IMR-90 (cell line): Measurements from ENCODE around the gene UCK2. TPM values are rescaled to one million over a fixed set of nuclear protein-coding genes. Genes with fewer than 3 reads are reported as not detected.

Source experiments
- ATAC-seq: fragments of 200-7000 bp; cut with Tn5 transposase; 2 replicates; pipeline ENCODE4 v1.9.1; 2020; ENCODE audit warnings: low read depth, mild to moderate bottlenecking, moderate library complexity
- BruUV-seq: library from RNA; stranded (reverse); fragments of 400-500 nt; replicated peaks from 2 replicates; lab custom pipeline; 2021; lab: Mats Ljungman, UMichigan
- CTCF ChIA-PET: fragments of 300-600 bp; formaldehyde crosslinking; extraction: SDS; loops from one replicate; lab custom pipeline; 2021; ENCODE audit warnings: antibody characterized with exemption; lab: Yijun Ruan, JAX
- POLR2A ChIA-PET: fragments of 300-600 bp; sonication (Branson Sonifier 250); formaldehyde crosslinking; loops from one replicate; lab custom pipeline; 2022; ENCODE audit warnings: antibody characterized with exemption; ENCODE audit not compliant: unreplicated experiment; lab: Charles Lee
- DNase-seq: peaks from one replicate; pipeline ENCODE4 v3.0.0; 2013
- H2AFZ ChIP-seq: replicated peaks from 2 replicates; pipeline ENCODE3; 2013; ENCODE audit warnings: low read length, mild to moderate bottlenecking; ENCODE audit not compliant: poor library complexity
- H2AK5ac ChIP-seq: 2 replicates; pipeline ENCODE4 v1.6.1; 2013; ENCODE audit warnings: low read depth, low read length, inconsistent platforms
- H2AK9ac ChIP-seq: replicated peaks from 2 replicates; pipeline ENCODE3; 2013; ENCODE audit warnings: mild to moderate bottlenecking, low read depth, low read length, moderate library complexity; ENCODE audit not compliant: poor library complexity
- H2BK120ac ChIP-seq: 2 replicates; pipeline ENCODE4 v1.6.1; 2013; ENCODE audit warnings: low read depth, low read length, inconsistent platforms
- H2BK15ac ChIP-seq: 3 replicates; pipeline ENCODE4 v1.6.1; 2013; ENCODE audit warnings: low read depth, low read length, inconsistent platforms
- H2BK20ac ChIP-seq: 2 replicates; pipeline ENCODE4 v1.6.1; 2013; ENCODE audit warnings: low read depth, mild to moderate bottlenecking, inconsistent platforms, low read length, moderate library complexity
- H2BK5ac ChIP-seq: 2 replicates; pipeline ENCODE4 v1.6.1; 2013; ENCODE audit warnings: mild to moderate bottlenecking, low read depth, low read length, inconsistent platforms; ENCODE audit not compliant: poor library complexity, severe bottlenecking
- H3K14ac ChIP-seq: replicated peaks from 2 replicates; pipeline ENCODE4 v1.6.1; 2013; ENCODE audit warnings: low read depth, low read length, inconsistent platforms
- H3K18ac ChIP-seq: 2 replicates; pipeline ENCODE4 v1.6.1; 2013; ENCODE audit warnings: low read depth, low read length, control low read depth
- H3K23ac ChIP-seq: 2 replicates; pipeline ENCODE4 v1.6.1; 2013; ENCODE audit warnings: low read depth, low read length, inconsistent platforms
- H3K27ac ChIP-seq: 2 replicates; pipeline ENCODE4 v1.5.1; 2013; ENCODE audit warnings: mild to moderate bottlenecking, control low read depth, low read length; ENCODE audit not compliant: insufficient read depth
- H3K27me3 ChIP-seq: 2 replicates; pipeline ENCODE4 v1.6.1; 2013; ENCODE audit warnings: low read length; ENCODE audit not compliant: control insufficient read depth, insufficient read depth
- H3K36me3 ChIP-seq: 2 replicates; pipeline ENCODE4 v1.6.1; 2013; ENCODE audit warnings: low read length, mixed read lengths; ENCODE audit not compliant: control insufficient read depth, insufficient read depth
- H3K4ac ChIP-seq: 2 replicates; pipeline ENCODE4 v1.6.1; 2013; ENCODE audit warnings: low read depth, low read length, inconsistent platforms
- H3K4me1 ChIP-seq: 2 replicates; pipeline ENCODE4 v1.6.1; 2013; ENCODE audit warnings: low read length, mixed read lengths; ENCODE audit not compliant: control insufficient read depth, insufficient read depth
- H3K4me2 ChIP-seq: 2 replicates; pipeline ENCODE4 v1.6.1; 2013; ENCODE audit warnings: low read depth, mild to moderate bottlenecking, control low read depth, low read length, moderate library complexity
- H3K4me3 ChIP-seq: 2 replicates; pipeline ENCODE4 v1.5.1; 2013; ENCODE audit warnings: low read depth, mild to moderate bottlenecking, control low read depth, low read length, moderate library complexity; ENCODE audit not compliant: insufficient read depth
- H3K56ac ChIP-seq: 2 replicates; pipeline ENCODE4 v1.6.1; 2013; ENCODE audit warnings: low read length, inconsistent platforms; ENCODE audit not compliant: insufficient read depth; ENCODE audit errors: extremely low read depth
- H3K79me1 ChIP-seq, 2 experiments: 2 replicates each; pipeline ENCODE4 v1.6.1; 2013; ENCODE audit warnings: low read length in 2 of 2, inconsistent platforms in 1 of 2, low read depth in 1 of 2
- H3K9ac ChIP-seq: 2 replicates; pipeline ENCODE4 v1.6.1; 2013; ENCODE audit warnings: low read depth, low read length, control low read depth
- H3K9me1 ChIP-seq: 2 replicates; pipeline ENCODE4 v1.6.1; 2013; ENCODE audit warnings: low read length, inconsistent platforms; ENCODE audit not compliant: insufficient read depth
- H3K9me3 ChIP-seq: 2 replicates; pipeline ENCODE4 v1.6.1; 2013; ENCODE audit warnings: low read length; ENCODE audit not compliant: control insufficient read depth, insufficient read depth
- H4K20me1 ChIP-seq: 2 replicates; pipeline ENCODE4 v1.6.1; 2013; ENCODE audit warnings: low read length, inconsistent platforms; ENCODE audit not compliant: insufficient read depth
- H4K5ac ChIP-seq: 2 replicates; pipeline ENCODE4 v1.6.1; 2013; ENCODE audit warnings: mild to moderate bottlenecking, low read depth, low read length, control low read depth
- H4K8ac ChIP-seq, 2 experiments: 2 replicates each; pipeline ENCODE4 v1.6.1; 2013; ENCODE audit warnings: low read depth in 2 of 2, low read length in 2 of 2, control low read depth in 1 of 2, inconsistent platforms in 1 of 2
- H4K91ac ChIP-seq: 2 replicates; pipeline ENCODE4 v1.6.1; 2013; ENCODE audit warnings: low read depth, low read length, inconsistent platforms; ENCODE audit not compliant: insufficient read depth
- BHLHE40 ChIP-seq: fragments of 150-350 bp; IDR thresholded peaks from 2 replicates; pipeline ENCODE4 v1.6.1; 2016; ENCODE audit warnings: mild to moderate bottlenecking, low read depth, low read length
- CEBPB ChIP-seq: IDR thresholded peaks from 2 replicates; pipeline ENCODE4 v1.6.1; 2012; ENCODE audit warnings: low read depth, low read length, improper control_type of control experiment
- MXI1 ChIP-seq: IDR thresholded peaks from 2 replicates; pipeline ENCODE4 v1.6.1; 2012; ENCODE audit warnings: low read depth, mild to moderate bottlenecking, low read length, moderate library complexity, borderline replicate concordance
- NFE2L2 ChIP-seq: fragments of 150-350 bp; IDR thresholded peaks from 2 replicates; pipeline ENCODE4 v1.6.1; 2016; ENCODE audit warnings: low read depth, mild to moderate bottlenecking, low read length
- POLR2A ChIP-seq: IDR thresholded peaks from 2 replicates; pipeline ENCODE4 v1.6.1; 2012; ENCODE audit warnings: mild to moderate bottlenecking, low read depth, low read length
- RCOR1 ChIP-seq: IDR thresholded peaks from 2 replicates; pipeline ENCODE4 v1.6.1; 2012; ENCODE audit warnings: mild to moderate bottlenecking, low read length, improper control_type of control experiment; ENCODE audit not compliant: insufficient replicate concordance
- RFX5 ChIP-seq: IDR thresholded peaks from 2 replicates; pipeline ENCODE4 v1.8.0; 2012; ENCODE audit warnings: low read depth, mild to moderate bottlenecking, low read length, moderate library complexity
- SMC3 ChIP-seq: fragments of 150-350 bp; IDR thresholded peaks from 2 replicates; pipeline ENCODE4 v1.6.1; 2016; ENCODE audit warnings: low read depth, mild to moderate bottlenecking, antibody characterized with exemption, low read length, moderate library complexity
- WGBS, 2 experiments: methylation state at CpG; one replicate each; pipeline versions ENCODE4 v1.1.5 to v1.1.7; 2013; ENCODE audit warnings: missing lambda C conversion rate in 2 of 2; ENCODE audit not compliant: insufficient read length in 1 of 2; ENCODE audit errors: extremely low coverage in 2 of 2; 5-methylcytosine and 5-hydroxymethylcytosine counted together
- dilution Hi-C: fragments of 300-500 bp; cut with HindIII; formaldehyde crosslinking; loops from one replicate; pipeline ENCODE4 v1.14.3; 2018; ENCODE audit warnings: low sequenced_read_pairs; ENCODE audit not compliant: unreplicated experiment
- in situ Hi-C: fragments of 300-500 bp; cut with MboI; formaldehyde crosslinking; loops from 3 replicates; pipeline ENCODE4 v1.14.3; 2019; ENCODE audit warnings: low sequenced_read_pairs, inconsistent platforms, mixed read lengths
- intact Hi-C: fragments of 100-400 bp; cut with micrococcal nuclease; formaldehyde crosslinking; loops from 2 replicates; pipeline ENCODE4 v1.10.0; 2022
- polyA plus RNA-seq, 3 experiments: library from polyadenylated mRNA; depleted of rRNA; stranded (reverse); fragments of >200 nt; gene quantifications; 2 replicates each; pipeline ENCODE4 v1.2.3, GENCODE V29; 2012; ENCODE audit warnings: low replicate concordance in 1 of 3
- total RNA-seq: library from RNA; depleted of rRNA; stranded (reverse); fragments of >200 nt; gene quantifications from 2 replicates; pipeline ENCODE4 v1.2.3, GENCODE V29; 2012
- TF ChIP-seq, protein P1 (sequence below): fragments of 150-350 bp; IDR thresholded peaks from 2 replicates; pipeline ENCODE4 v1.6.1; 2017; ENCODE audit warnings: mild to moderate bottlenecking, antibody characterized with exemption, low read length, low read depth
- TF ChIP-seq, protein P2 (sequence below): fragments of 150-350 bp; IDR thresholded peaks from 2 replicates; pipeline ENCODE4 v1.6.1; 2016; ENCODE audit warnings: low read depth, mild to moderate bottlenecking, low read length, moderate library complexity, borderline replicate concordance

UCK2 gene
- total and polyA plus RNA-seq, 2 of the 4 experiments (the other 2 are of a cell fraction): 83.0 to 87.8 TPM

DNA sequence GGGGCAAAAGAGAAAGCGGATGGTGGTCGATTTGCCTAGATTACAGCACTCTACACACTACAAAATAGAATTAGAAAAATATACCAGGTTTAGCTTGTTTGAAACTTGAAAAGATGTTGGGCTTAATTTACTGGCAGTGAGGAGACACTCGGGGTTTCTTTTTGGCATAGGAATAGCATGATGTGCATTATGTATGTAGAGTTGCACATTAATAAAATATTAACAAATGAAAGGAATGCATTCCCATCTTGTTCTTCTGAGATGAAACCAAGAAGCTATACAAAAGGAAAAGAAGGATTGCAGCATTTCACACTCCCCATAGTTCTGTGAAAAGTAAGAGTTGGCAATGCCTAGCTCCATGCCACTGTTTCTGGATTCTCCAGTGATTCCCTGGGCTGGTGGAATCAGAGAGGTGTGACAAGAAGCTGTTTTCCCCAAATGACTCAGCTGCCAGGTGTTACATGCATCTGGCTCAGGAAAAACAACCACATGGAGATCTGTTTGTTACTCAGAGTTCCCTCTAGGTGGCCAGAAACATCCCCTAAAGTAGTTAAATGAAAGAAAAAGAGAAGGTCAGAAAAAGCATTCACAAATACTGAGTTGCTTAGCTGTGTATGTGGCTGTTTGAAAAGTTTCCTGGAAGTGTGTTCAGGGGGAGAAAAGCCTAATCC lies 115.6 kb downstream of the UCK2 start:
- no peaks in the 10 kb centered on the region for H3K4me1 ChIP-seq
- TF ChIP-seq POLR2A (no peak), BHLHE40 (no peak), NFE2L2 (no peak), RCOR1 (no peak), MXI1 (no peak), SMC3 (no peak), RFX5 (no peak), CEBPB (no peak)
- TF ChIP-seq, protein P1, sequence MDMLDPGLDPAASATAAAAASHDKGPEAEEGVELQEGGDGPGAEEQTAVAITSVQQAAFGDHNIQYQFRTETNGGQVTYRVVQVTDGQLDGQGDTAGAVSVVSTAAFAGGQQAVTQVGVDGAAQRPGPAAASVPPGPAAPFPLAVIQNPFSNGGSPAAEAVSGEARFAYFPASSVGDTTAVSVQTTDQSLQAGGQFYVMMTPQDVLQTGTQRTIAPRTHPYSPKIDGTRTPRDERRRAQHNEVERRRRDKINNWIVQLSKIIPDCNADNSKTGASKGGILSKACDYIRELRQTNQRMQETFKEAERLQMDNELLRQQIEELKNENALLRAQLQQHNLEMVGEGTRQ: no peak
- TF ChIP-seq, protein P2, sequence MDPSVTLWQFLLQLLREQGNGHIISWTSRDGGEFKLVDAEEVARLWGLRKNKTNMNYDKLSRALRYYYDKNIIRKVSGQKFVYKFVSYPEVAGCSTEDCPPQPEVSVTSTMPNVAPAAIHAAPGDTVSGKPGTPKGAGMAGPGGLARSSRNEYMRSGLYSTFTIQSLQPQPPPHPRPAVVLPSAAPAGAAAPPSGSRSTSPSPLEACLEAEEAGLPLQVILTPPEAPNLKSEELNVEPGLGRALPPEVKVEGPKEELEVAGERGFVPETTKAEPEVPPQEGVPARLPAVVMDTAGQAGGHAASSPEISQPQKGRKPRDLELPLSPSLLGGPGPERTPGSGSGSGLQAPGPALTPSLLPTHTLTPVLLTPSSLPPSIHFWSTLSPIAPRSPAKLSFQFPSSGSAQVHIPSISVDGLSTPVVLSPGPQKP: no peak
- ChIA-PET POLR2A (no interaction called here), CTCF (interaction anchor here (0.6 to 0.9 kb wide), 3 partner anchors 14 to 44 kb away, joined by 3 to 4 read pairs (median 3); no protein-coding TSS in a partner anchor)
- H2BK15ac ChIP-seq: no peak overlapping the region
- H2BK20ac ChIP-seq: no peak overlapping the region
- no peak overlapping the region for H3K56ac ChIP-seq
- H2BK120ac ChIP-seq: no peak overlapping the region
- in situ Hi-C loops: loop anchor here (25.0 kb wide), 1 partner anchor 556 kb away; no protein-coding TSS in a partner anchor
- no peaks in the 10 kb centered on the region for H3K36me3 ChIP-seq
- no peak overlapping the region for H3K23ac ChIP-seq
- ATAC-seq (no peak), DNase-seq (no peak)
- H3K27me3 ChIP-seq: peaks cover 4% of the 10 kb centered on the region
- no peaks in the 10 kb centered on the region for H4K20me1 ChIP-seq
- no peak overlapping the region for H2AK5ac ChIP-seq
- no peaks in the 10 kb centered on the region for H3K9me3 ChIP-seq
- no peak overlapping the region for H3K27ac ChIP-seq
- no peak overlapping the region for H3K4me2 ChIP-seq
- no peak overlapping the region for H2AFZ ChIP-seq
- no peak overlapping the region for H4K8ac ChIP-seq
- H3K4me3 ChIP-seq: no peak overlapping the region
- no peak overlapping the region for H4K5ac ChIP-seq
- H3K9me1 ChIP-seq: no peaks in the 10 kb centered on the region
- no peak overlapping the region for H2AK9ac ChIP-seq
- no peak overlapping the region for H3K4ac ChIP-seq
- no peak overlapping the region for H2BK5ac ChIP-seq
- BruUV-seq: no TSS peak
- H3K79me1 ChIP-seq: no peaks in the 10 kb centered on the region
- no peak overlapping the region for H3K18ac ChIP-seq
- no peak overlapping the region for H4K91ac ChIP-seq
- H3K14ac ChIP-seq: no peak overlapping the region
- intact Hi-C loops: no loop called here
- H3K9ac ChIP-seq: no peak overlapping the region
- dilution Hi-C loops: no loop called here
- WGBS, 2 experiments: no CpG with 5 or more reads among the region's 3 CpGs
